IPS DF 4.7 (cell line): ENCODE results near the gene GALNS.
"Not testable (repeated sequence)": the region's sequence is repeated elsewhere in the genome, so short reads cannot be mapped to it uniquely, and the experiment has no call there.

Source experiments
- DNase-seq: peaks from one replicate; pipeline ENCODE4 v3.0.0-alpha.2; 2013; ENCODE audit warnings: low spot score; ENCODE audit errors: extremely low read depth

Gene GALNS, protein sequence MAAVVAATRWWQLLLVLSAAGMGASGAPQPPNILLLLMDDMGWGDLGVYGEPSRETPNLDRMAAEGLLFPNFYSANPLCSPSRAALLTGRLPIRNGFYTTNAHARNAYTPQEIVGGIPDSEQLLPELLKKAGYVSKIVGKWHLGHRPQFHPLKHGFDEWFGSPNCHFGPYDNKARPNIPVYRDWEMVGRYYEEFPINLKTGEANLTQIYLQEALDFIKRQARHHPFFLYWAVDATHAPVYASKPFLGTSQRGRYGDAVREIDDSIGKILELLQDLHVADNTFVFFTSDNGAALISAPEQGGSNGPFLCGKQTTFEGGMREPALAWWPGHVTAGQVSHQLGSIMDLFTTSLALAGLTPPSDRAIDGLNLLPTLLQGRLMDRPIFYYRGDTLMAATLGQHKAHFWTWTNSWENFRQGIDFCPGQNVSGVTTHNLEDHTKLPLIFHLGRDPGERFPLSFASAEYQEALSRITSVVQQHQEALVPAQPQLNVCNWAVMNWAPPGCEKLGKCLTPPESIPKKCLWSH

DNA sequence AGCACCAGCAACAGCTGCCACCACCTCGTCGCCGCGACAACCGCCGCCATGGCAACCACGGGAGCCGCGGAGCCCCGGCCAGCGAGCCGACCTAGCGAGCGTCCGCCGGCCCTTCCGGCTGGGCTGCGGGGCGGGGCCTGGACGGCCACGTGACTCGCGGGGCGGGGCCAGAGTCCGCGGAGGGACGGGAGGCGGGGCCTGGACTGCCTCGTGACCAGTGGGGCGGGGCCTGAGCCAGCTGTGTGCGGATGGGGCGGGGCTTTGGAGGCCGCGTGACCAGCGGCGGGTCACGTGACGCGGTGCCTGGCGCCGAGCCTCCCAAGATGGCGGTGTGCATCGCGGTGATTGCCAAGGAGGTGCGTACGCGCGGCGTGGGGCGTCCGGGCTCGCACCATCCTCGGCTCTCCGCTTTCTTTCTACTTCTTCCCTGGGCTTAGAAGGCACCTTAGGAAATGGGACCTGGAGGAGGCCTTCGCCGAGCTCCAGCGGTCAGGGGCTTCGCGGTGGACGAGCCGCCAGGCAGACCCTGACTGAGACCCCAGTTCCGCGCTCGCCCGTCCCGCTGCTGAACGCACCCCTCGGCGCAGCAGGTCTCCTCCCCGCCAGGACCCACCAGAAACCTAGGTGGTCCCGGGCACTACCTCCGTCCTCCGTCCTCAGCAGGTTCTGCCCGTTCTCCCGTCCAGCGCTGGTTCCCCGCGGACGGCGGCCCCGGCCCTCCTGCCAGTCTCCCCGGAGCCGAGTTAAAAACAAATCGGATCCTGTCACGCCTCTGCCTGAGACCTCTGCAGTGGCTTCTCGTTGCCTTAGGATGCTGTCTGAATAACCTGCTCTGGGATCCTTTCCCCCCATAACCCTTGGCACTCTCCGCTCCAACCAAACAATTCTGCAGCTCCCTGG is at the start of gene GALNS, which contains the start of gene TRAPPC2L:
GALNS (minus strand) TSS at position 120 of the 900 bp plus-strand sequence; CDS start at position 50, 70 bp downstream.
TRAPPC2L (plus strand) TSS at position 300 of the 900 bp plus-strand sequence; CDS start at position 324, 24 bp downstream.
- peak; percentile 66 for DNase-seq

GRCh38 chr16:88906020-88906419 is 49.3 kb upstream of the GALNS start:
- no peak for DNase-seq

DNA sequence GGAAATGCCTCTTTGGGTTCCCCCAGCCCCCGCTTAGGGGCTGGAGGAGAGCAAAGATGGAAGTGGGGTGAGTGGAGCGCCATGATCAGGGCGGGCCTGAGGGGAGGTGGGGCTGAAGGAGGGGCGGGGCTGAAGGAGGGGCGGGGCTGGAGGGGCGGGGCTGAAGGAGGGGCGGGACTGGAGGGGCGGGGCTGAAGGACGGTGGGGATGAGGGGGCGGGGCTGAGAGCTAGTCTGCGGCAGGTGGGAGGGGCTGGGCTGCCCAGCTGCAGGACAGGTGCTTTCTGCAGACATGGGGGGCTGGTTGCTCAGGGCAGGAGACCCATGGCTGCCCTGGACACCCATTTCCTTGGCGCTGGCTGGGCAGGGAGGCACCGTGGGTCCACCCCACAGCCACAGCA is 48.8 kb upstream of the GALNS start:
- no peak for DNase-seq

DNA sequence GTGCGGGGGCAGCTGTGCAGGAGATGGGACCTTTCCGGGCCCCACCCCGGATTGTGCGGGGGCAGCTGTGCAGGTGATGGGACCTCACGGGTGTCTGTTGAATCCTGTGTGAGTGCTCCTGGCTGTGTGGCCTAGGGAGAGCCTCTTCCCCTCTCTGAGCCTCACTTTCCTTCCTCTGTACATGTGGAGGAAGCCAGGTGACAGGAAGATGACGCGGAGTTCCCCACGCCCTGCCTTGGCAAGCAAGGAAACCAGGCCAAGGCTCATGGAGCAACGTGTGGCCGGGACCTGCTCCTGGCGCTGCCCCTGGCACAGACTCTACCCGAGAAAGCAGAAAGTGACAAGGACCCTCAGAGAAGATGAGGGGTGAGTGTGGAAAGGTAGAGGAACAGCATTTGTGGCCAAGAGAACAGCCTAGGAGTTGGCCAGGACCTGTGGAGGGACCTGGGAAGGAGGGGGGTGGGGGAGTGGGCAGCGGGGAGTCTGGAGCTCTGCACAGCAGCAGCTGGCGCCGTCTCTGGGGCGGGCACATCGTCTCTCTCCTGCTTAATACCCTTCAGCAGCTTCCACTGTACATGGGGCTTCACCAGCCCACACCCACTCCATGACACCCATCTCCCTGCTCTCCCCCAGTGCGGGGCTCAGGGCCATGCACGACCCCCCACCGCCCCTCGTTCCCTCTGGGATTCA is 48.1 kb upstream of the GALNS start:
- no peak for DNase-seq

GRCh38 chr16:88903267-88903666 is 46.5 kb upstream of the GALNS start:
- DNase-seq: no peak

DNA sequence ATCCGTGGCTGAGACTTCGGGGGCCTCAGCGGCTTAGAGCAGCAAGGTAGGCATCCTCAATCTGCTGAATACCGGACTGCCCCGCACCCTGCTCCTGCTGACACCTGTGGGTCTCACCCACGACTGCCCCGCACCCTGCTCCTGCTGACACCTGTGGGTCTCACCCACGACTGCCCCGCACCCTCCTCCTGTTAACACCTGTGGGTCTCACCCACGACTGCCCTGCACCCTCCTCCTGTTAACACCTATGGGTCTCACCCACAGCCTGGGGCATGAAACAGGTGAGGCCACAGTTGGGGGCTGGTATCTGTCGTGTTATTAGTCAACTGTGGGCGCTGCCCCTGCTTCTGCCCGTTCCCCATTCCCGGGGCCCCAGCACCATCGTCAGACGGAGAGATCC is 46.0 kb upstream of the GALNS start:
- no peak for DNase-seq

GRCh38 chr16:88901718-88902337 is 45.1 kb upstream of the GALNS start:
- no peak for DNase-seq

GRCh38 chr16:88900662-88901052 is 43.9 kb upstream of the GALNS start:
- DNase-seq: no peak

DNA sequence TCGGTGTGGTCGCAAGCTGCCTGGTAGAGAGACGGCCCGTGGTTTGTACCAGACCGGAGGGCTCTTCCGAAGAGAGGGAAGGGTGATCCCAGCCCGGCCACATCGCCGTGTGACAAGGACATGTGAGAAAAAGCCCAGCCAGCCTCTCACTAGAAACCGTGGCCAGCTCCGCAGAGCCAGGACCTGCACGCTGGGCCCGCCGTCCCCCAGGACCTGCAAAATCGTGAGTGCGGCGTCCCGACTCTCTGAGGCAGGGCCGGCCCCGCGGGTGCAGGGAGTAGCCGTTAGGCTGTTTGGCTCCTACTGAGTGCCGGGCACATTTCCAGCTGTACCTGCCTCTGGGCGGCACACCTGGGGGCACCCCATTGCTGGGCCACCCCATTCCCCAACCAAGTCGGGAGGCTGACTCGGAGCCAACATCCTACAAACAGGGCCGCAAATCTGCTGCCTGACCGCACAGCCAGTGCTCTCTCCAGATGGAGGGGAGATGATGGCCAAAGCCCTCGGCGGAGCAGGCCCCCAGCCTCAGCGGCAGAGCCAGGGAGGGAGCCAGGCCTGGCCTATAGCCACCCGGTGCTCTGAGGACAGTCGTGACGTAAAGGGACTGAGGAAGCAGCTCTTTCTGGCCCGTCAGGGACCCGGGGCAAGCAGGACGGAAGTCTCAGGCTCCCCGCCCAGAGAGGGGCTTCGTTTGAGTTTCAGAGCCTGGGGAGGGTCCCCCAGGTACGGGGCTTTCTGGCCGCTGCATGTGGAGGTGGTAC is 43.3 kb upstream of the GALNS start:
- no peak for DNase-seq

DNA sequence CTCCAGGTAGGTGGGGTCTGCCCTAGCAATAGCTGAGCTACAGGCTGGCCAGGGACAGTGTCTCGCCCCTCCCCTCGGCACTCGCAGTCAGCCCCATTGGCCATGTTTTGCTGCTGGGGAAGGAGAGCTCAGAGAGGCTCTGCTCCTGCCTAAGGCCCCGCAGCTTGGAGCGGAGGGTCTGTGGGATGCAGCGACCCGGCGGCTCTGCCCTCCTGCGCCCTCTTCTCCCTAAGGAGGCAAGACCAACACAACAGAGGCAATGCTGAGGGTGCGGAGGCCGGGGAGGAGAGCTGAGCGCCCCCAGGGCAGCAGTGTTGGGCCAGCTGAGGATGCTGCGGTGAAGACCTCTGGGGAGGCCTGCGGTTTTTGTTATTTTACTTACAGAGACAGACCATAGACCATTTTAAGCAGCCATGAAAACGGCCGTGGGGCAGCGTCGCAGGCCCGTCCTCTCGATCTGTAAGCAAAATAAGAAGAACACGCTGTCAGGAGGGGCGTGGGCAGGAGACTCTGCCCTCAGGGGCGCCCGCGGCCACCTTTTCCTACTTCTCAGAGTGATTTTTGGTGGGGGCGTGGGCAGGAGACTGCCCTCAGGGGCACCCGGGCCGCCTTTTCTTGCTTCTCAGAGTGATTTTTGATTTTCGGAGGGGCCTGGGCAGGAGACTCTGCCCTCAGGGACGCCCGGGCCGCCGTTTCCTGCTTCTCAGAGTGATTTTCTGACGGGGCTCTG is 41.1 kb upstream of the GALNS start:
- DNase-seq: no peak

GRCh38 chr16:88896238-88897070 is 39.7 kb upstream of the GALNS start:
- DNase-seq: no peak

- DNase-seq: no peak
Observed at GRCh38 chr16:88895335-88895734, 38.6 kb upstream of the GALNS start.

DNA sequence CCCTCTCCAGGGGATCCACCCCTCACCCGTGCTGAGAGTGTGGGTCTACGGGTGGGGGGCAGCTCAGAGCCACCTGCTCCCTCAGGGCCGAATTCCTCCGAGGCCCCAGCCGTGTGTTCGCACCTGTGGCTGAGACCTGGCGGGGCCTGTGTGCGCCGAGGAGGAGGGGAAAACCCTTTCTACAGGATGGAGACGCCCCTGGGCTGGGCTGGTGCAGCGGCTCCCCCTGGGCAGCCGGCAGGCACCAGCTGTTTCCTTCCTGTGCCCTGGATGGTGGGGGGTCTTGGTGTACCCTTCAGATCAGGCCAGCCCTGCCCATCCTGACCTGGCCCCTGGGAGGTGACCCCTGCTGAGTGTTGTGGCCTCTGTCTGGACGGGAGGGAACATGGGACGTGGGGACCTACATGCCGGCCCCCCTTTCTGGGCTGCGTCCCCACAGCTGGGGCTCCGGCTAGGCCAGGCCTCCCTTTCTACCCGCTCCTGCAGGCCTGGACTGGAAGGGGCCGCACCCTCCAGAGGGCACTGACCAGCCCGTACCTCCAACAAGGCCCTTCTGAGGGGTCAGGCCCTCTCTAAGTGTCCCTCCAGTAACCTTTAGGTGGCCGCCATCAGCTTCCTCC is 38.0 kb upstream of the GALNS start:
- DNase-seq: no peak

GRCh38 chr16:88894266-88894665 is 37.5 kb upstream of the GALNS start:
- DNase-seq: not testable (repeated sequence)

- DNase-seq: no peak
Observed at GRCh38 chr16:88893127-88893968, 36.6 kb upstream of the GALNS start.

DNA sequence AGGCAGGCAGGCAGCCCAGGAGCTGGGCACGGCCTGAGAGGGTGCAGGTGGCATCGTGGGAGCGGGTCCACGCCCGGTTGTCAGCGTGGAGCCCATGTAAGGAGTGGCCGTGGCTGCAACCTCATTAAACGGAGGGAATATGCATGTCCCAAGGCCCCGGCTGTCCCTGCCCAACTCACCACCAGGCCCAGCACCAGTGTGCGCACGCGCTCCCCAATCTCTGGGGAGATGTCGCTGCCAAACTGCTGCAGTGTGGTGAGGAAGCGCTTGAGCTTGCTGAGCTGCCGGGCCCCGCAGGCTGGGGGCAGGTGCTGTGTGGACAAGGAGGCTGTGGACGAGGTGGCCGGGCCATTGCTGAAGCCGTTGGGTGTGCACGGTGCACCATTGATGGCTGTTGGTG is 35.3 kb upstream of the GALNS start:
- no peak for DNase-seq

- DNase-seq: no peak
Observed at GRCh38 chr16:88891083-88891482, 34.3 kb upstream of the GALNS start.
